ELR (cell line): ENCODE results near the gene TCP11L2.

Experiments
- DNase-seq: peaks from one replicate; pipeline ENCODE4 v3.0.0-alpha.2; 2015; ENCODE audit warnings: low read depth

Gene TCP11L2

GRCh38 chr12:106302401-106303201 is at the start of gene TCP11L2:
TSS of gene TCP11L2 (plus strand) at chr12:106302733. CDS start at chr12:106311076, 8,343 bp downstream.
- DNase-seq = peak; percentile 83

GRCh38 chr12:106254724-106255123 is 47.8 kb upstream of the TCP11L2 start:
- DNase-seq = no peak

GRCh38 chr12:106255493-106255892 is 47.0 kb upstream of the TCP11L2 start:
- no peak for DNase-seq

GRCh38 chr12:106255952-106256351 is 46.6 kb upstream of the TCP11L2 start:
- no peak for DNase-seq

GRCh38 chr12:106256524-106256923 is 46.0 kb upstream of the TCP11L2 start:
- DNase-seq = no peak

- no peak for DNase-seq
Measured at GRCh38 chr12:106258226-106258625, 44.3 kb upstream of the TCP11L2 start.

- no peak for DNase-seq
Measured at GRCh38 chr12:106258935-106259334, 43.6 kb upstream of the TCP11L2 start.

- DNase-seq = no peak
Measured at GRCh38 chr12:106265116-106265515, 37.4 kb upstream of the TCP11L2 start.

- no peak for DNase-seq
Measured at GRCh38 chr12:106267535-106267934, 35.0 kb upstream of the TCP11L2 start.

GRCh38 chr12:106269150-106269771 is 33.3 kb upstream of the TCP11L2 start:
- no peak for DNase-seq

GRCh38 chr12:106271575-106272505 is 30.7 kb upstream of the TCP11L2 start:
- no peak for DNase-seq

- no peak for DNase-seq
Measured at GRCh38 chr12:106273491-106273890, 29.0 kb upstream of the TCP11L2 start.

- no peak for DNase-seq
Measured at GRCh38 chr12:106274012-106274411, 28.5 kb upstream of the TCP11L2 start.

GRCh38 chr12:106274575-106275121 is 27.9 kb upstream of the TCP11L2 start:
- no peak for DNase-seq

GRCh38 chr12:106275458-106275857 is 27.1 kb upstream of the TCP11L2 start:
- DNase-seq = no peak

GRCh38 chr12:106276032-106276740 is 26.3 kb upstream of the TCP11L2 start:
- no peak for DNase-seq

- DNase-seq = no peak
Measured at GRCh38 chr12:106280106-106280505, 22.4 kb upstream of the TCP11L2 start.

- no peak for DNase-seq
Measured at GRCh38 chr12:106281056-106281782, 21.3 kb upstream of the TCP11L2 start.

GRCh38 chr12:106281804-106282203 is 20.7 kb upstream of the TCP11L2 start:
- no peak for DNase-seq

- peak; percentile 76 for DNase-seq
Measured at GRCh38 chr12:106282457-106283097, 20.0 kb upstream of the TCP11L2 start.
